A673 (cell line): ENCODE results near the gene ACKR3. TPM values are rescaled to one million over a fixed set of nuclear protein-coding genes. Genes with fewer than 3 reads are reported as not detected.

Experiments
- BruUV-seq: library from RNA; stranded (reverse); fragments of 400-500 nt; replicated peaks from 2 replicates; lab custom pipeline; 2021; lab: Mats Ljungman, UMichigan
- CTCF ChIA-PET: fragments of 300-600 bp; sonication (Branson Sonifier 250); formaldehyde crosslinking; loops from one replicate; lab custom pipeline; 2022; ENCODE audit warnings: antibody characterized with exemption; lab: Charles Lee
- POLR2A ChIA-PET: fragments of 300-600 bp; sonication (Branson Sonifier 250); formaldehyde crosslinking; loops from one replicate; lab custom pipeline; 2022; ENCODE audit warnings: antibody characterized with exemption; ENCODE audit not compliant: low non-redundant PET; lab: Charles Lee
- DNase-seq: peaks from one replicate; pipeline ENCODE4 v3.0.0-alpha.2; 2015; ENCODE audit warnings: low spot score
- H3K27ac ChIP-seq: fragments of 200-600 bp; sonication (generic); 2 replicates; pipeline ENCODE4 v1.5.1; 2016; ENCODE audit warnings: mixed run types, low read depth, mild to moderate bottlenecking, mixed read lengths, antibody characterized with exemption, low read length; ENCODE audit not compliant: poor library complexity, severe bottlenecking
- H3K27me3 ChIP-seq: fragments of 200-600 bp; sonication (generic); replicated peaks from 2 replicates; pipeline ENCODE4 v1.6.1; 2017; ENCODE audit warnings: mixed run types, low read depth, mild to moderate bottlenecking, mixed read lengths, antibody characterized with exemption, low read length; ENCODE audit not compliant: insufficient read depth, poor library complexity
- H3K36me3 ChIP-seq: fragments of 200-600 bp; sonication (generic); 2 replicates; pipeline ENCODE4 v1.6.1; 2016; ENCODE audit warnings: mixed run types, mild to moderate bottlenecking, mixed read lengths, antibody characterized with exemption, low read length; ENCODE audit not compliant: insufficient read depth, poor library complexity, severe bottlenecking
- H3K4me1 ChIP-seq: fragments of 200-600 bp; sonication (generic); 2 replicates; pipeline ENCODE4 v1.6.1; 2017; ENCODE audit warnings: mixed run types, mild to moderate bottlenecking, mixed read lengths, antibody characterized with exemption, low read length; ENCODE audit not compliant: insufficient read depth, poor library complexity, severe bottlenecking
- H3K4me3 ChIP-seq: fragments of 200-600 bp; sonication (generic); 2 replicates; pipeline ENCODE4 v1.5.1; 2016; ENCODE audit warnings: low read depth, mixed run types, mild to moderate bottlenecking, mixed read lengths, low read length; ENCODE audit not compliant: poor library complexity, severe bottlenecking
- H3K9me3 ChIP-seq: fragments of 200-600 bp; sonication (generic); 2 replicates; pipeline ENCODE4 v1.6.1; 2016; ENCODE audit warnings: mixed run types, low read depth, mild to moderate bottlenecking, mixed read lengths, antibody characterized with exemption, low read length; ENCODE audit not compliant: poor library complexity, severe bottlenecking
- CTCF ChIP-seq: fragments of 300-800, 200-600 bp; sonication (generic); conservative IDR thresholded peaks from 2 replicates; pipeline ENCODE4 v1.5.1; 2017; ENCODE audit warnings: low read depth, mild to moderate bottlenecking, antibody characterized with exemption, low read length, moderate library complexity, mixed read lengths
- EZH2 ChIP-seq: fragments of 200-600 bp; sonication (generic); IDR thresholded peaks from 2 replicates; pipeline ENCODE4 v1.6.1; 2017; ENCODE audit warnings: borderline replicate concordance, low read depth, mild to moderate bottlenecking, mixed read lengths, antibody characterized with exemption, low read length; ENCODE audit not compliant: poor library complexity, severe bottlenecking
- intact Hi-C: fragments of 100-400 bp; cut with micrococcal nuclease; formaldehyde crosslinking; loops from one replicate; pipeline ENCODE4 v1.10.0; 2022; ENCODE audit not compliant: unreplicated experiment
- total RNA-seq: library from RNA; stranded (reverse); gene quantifications from 2 replicates; pipeline ENCODE4 v1.2.3, GENCODE V29; 2021

The ACKR3 gene
- total RNA-seq, 1 experiment from 2014 or later: 0.52 TPM

- BruUV-seq: no TSS peak
- Histone ChIP-seq H3K36me3 (no peaks in the 10 kb centered on the region), H3K4me1 (no peaks in the 10 kb centered on the region), H3K9me3 (no peaks in the 10 kb centered on the region), H3K4me3 (no peak overlapping the region), H3K27me3 (no peaks in the 10 kb centered on the region), H3K27ac (no peak overlapping the region)
- POLR2A ChIA-PET: no interaction called here
- DNase-seq: no peak
- TF ChIP-seq EZH2 (no peak), CTCF (no peak)
- CTCF ChIA-PET: no interaction called here
- intact Hi-C loops: no loop called here
Observed at GRCh38 chr2:236536727-236537398, 32.8 kb upstream of the ACKR3 start.

GRCh38 chr2:236538242-236538641, 31.4 kb upstream of the ACKR3 start:
- intact Hi-C loops: no loop called here
- Histone ChIP-seq H3K9me3 (no peaks in the 10 kb centered on the region), H3K27ac (no peak overlapping the region), H3K4me3 (no peak overlapping the region), H3K27me3 (peaks cover 2% of the 10 kb centered on the region), H3K36me3 (no peaks in the 10 kb centered on the region), H3K4me1 (no peaks in the 10 kb centered on the region)
- no peak for DNase-seq
- CTCF ChIA-PET: no interaction called here
- BruUV-seq: no TSS peak
- TF ChIP-seq CTCF (no peak), EZH2 (no peak)
- POLR2A ChIA-PET: no interaction called here

- ChIA-PET CTCF (no interaction called here), POLR2A (no interaction called here)
- Histone ChIP-seq H3K27me3 (peaks cover 2% of the 10 kb centered on the region), H3K4me3 (no peak overlapping the region), H3K27ac (no peak overlapping the region), H3K4me1 (no peaks in the 10 kb centered on the region), H3K9me3 (no peaks in the 10 kb centered on the region), H3K36me3 (no peaks in the 10 kb centered on the region)
- no peak for DNase-seq
- intact Hi-C loops: no loop called here
- no TSS peak for BruUV-seq
- TF ChIP-seq EZH2 (no peak), CTCF (no peak)
Observed at GRCh38 chr2:236541008-236541562, 28.5 kb upstream of the ACKR3 start.
